ENCODE results near the gene SPEG.

DNA sequence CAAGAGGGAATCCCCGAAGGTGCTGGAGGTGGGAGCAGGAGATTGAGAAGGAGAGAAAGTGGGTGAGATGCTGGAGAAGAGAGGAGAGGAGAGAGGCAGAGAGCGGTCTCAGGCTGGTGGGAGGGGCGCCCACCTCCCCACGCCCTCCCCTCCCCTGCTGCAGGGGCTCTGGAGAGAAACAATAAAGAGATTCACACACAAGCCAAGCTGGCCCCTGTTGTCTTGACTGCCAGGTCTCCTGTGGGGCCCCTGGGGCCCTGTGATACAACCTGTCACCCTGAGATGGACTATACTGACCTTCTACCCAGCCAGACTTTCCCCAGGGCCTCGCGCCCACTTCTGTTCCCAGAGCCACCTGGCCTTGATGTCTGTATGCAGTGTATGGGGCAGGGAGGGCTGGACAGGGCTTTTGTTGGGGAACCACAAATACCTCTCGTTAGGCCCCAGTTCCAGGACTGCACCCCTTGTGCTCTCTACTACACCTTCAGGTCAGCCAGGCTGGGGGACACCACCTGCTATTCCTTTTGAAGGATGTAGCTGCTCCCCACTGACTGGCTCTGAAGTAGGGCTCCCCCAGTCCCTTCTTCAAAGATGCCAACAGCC is 8.0 kb upstream of the SPEG start:
- TF ChIP-seq, protein P1, sequence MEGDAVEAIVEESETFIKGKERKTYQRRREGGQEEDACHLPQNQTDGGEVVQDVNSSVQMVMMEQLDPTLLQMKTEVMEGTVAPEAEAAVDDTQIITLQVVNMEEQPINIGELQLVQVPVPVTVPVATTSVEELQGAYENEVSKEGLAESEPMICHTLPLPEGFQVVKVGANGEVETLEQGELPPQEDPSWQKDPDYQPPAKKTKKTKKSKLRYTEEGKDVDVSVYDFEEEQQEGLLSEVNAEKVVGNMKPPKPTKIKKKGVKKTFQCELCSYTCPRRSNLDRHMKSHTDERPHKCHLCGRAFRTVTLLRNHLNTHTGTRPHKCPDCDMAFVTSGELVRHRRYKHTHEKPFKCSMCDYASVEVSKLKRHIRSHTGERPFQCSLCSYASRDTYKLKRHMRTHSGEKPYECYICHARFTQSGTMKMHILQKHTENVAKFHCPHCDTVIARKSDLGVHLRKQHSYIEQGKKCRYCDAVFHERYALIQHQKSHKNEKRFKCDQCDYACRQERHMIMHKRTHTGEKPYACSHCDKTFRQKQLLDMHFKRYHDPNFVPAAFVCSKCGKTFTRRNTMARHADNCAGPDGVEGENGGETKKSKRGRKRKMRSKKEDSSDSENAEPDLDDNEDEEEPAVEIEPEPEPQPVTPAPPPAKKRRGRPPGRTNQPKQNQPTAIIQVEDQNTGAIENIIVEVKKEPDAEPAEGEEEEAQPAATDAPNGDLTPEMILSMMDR (conservative IDR thresholded peaks at IDR 0.05), result no peak
- TF ChIP-seq ZFX (IDR thresholded peaks at IDR 0.05), result no peak

All from C4-2B (cell line).